ENCODE results near the gene KCTD17. TPM values are rescaled to one million over a fixed set of nuclear protein-coding genes. Genes with fewer than 3 reads are reported as not detected.

Gene KCTD17
- total and polyA plus RNA-seq, 2 of the 13 experiments (the other 11 are each of a cell fraction or from before 2014, with no cell fraction given): 5.3 to 11.7 TPM

DNA sequence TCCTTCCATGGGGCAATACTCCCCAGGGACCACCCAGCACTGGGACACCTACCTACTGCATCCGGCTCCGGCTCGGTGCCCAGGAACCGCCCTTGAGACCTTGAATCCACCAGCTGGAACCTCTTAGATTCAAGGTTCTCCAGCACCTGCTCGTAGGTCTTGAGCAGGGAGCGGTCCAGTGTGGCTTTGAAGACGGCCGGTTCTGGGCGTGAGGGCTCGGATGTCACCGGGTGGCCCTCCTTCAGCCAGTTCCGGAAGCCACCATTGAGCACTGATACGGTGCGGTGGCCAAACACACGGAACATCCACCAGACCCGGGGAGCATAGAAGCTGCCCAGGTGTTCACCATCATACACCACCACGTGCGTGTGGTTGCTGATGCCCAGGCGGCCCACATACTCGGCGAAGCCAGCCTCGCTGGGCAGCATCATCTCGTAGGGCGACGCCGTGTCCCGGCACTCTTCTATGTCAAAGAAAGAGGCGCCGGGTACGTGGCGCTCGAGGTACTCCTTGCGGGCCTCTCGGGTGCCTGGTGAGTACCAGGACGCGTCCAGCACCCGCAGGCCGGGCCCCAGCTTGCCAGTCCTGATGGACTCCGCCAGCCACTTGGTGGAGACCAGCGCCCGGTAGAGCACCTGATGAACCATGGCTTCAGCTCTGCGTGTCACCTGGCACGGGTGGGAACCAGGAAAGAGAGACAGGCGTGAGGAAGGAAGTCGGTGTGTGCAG lies 33.3 kb upstream of the KCTD17 start (continued):
- TF ChIP-seq ZNF772 (CRISPR knock-in tag; IDR thresholded peaks at IDR 0.05): no peak
- TF ChIP-seq NR2F1 (CRISPR knock-in tag; IDR thresholded peaks at IDR 0.05): no peak
- no peak for TF ChIP-seq SKI (IDR thresholded peaks at IDR 0.05; ENCODE audit: partially characterized antibody)
- no peak for TF ChIP-seq ZNF556 (CRISPR knock-in tag; IDR thresholded peaks at IDR 0.05; ENCODE audit: borderline replicate concordance)
- TF ChIP-seq, protein P1, sequence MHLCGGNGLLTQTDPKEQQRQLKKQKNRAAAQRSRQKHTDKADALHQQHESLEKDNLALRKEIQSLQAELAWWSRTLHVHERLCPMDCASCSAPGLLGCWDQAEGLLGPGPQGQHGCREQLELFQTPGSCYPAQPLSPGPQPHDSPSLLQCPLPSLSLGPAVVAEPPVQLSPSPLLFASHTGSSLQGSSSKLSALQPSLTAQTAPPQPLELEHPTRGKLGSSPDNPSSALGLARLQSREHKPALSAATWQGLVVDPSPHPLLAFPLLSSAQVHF (CRISPR knock-in tag; IDR thresholded peaks at IDR 0.05): no peak
- TF ChIP-seq ZIK1 (CRISPR knock-in tag; IDR thresholded peaks at IDR 0.05; ENCODE audit: borderline replicate concordance, low read depth): no peak
- peak; percentile 22; the same call in 1 of the 2 replicates for TF ChIP-seq ZFP41 (CRISPR knock-in tag; IDR thresholded peaks at IDR 0.05; ENCODE audit: borderline replicate concordance)
- TF ChIP-seq FOXC1 (CRISPR knock-in tag; IDR thresholded peaks at IDR 0.05; ENCODE audit: borderline replicate concordance): no peak
- no peak for TF ChIP-seq MEF2D (CRISPR knock-in tag; IDR thresholded peaks at IDR 0.05)
- TF ChIP-seq, protein P2, sequence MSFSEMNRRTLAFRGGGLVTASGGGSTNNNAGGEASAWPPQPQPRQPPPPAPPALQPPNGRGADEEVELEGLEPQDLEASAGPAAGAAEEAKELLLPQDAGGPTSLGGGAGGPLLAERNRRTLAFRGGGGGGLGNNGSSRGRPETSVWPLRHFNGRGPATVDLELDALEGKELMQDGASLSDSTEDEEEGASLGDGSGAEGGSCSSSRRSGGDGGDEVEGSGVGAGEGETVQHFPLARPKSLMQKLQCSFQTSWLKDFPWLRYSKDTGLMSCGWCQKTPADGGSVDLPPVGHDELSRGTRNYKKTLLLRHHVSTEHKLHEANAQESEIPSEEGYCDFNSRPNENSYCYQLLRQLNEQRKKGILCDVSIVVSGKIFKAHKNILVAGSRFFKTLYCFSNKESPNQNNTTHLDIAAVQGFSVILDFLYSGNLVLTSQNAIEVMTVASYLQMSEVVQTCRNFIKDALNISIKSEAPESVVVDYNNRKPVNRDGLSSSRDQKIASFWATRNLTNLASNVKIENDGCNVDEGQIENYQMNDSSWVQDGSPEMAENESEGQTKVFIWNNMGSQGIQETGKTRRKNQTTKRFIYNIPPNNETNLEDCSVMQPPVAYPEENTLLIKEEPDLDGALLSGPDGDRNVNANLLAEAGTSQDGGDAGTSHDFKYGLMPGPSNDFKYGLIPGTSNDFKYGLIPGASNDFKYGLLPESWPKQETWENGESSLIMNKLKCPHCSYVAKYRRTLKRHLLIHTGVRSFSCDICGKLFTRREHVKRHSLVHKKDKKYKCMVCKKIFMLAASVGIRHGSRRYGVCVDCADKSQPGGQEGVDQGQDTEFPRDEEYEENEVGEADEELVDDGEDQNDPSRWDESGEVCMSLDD (CRISPR knock-in tag; IDR thresholded peaks at IDR 0.05; ENCODE audit: borderline replicate concordance): no peak
- TF ChIP-seq RBAK (CRISPR knock-in tag; IDR thresholded peaks at IDR 0.05): no peak
- TF ChIP-seq ZSCAN12 (CRISPR knock-in tag; IDR thresholded peaks at IDR 0.05): no peak
- no peak for TF ChIP-seq DPF2 (CRISPR knock-in tag; IDR thresholded peaks at IDR 0.05; ENCODE audit: borderline replicate concordance, low read depth)
- TF ChIP-seq KDM4B (CRISPR knock-in tag; IDR thresholded peaks at IDR 0.05): no peak
- TF ChIP-seq ZNF138 (CRISPR knock-in tag; IDR thresholded peaks at IDR 0.05; ENCODE audit: low read depth): 0 out of 2 replicates have a peak, but pooled peaks have one; percentile 55
- no peak for TF ChIP-seq ATF1 (CRISPR knock-in tag; IDR thresholded peaks at IDR 0.05)
- no peak for TF ChIP-seq HNRNPLL (IDR thresholded peaks at IDR 0.05; ENCODE audit: low read depth, low read length, poor library complexity, severe bottlenecking)
- TF ChIP-seq ZNF484 (CRISPR knock-in tag; IDR thresholded peaks at IDR 0.05; ENCODE audit: borderline replicate concordance, low read depth): no peak; the same call in 1 of the 2 replicates
- 0 out of 2 replicates have a peak, but pooled peaks have one; percentile 23 for TF ChIP-seq ZNF619 (CRISPR knock-in tag; IDR thresholded peaks at IDR 0.05)
- no peak for TF ChIP-seq RFXAP (CRISPR knock-in tag; IDR thresholded peaks at IDR 0.05; ENCODE audit: borderline replicate concordance)
- no peak for TF ChIP-seq HOXA3 (CRISPR knock-in tag; IDR thresholded peaks at IDR 0.05)
- TF ChIP-seq ELF4 (CRISPR knock-in tag; IDR thresholded peaks at IDR 0.05; ENCODE audit: borderline replicate concordance): 0 out of 2 replicates have a peak, but pooled peaks have one; percentile 53
- TF ChIP-seq, protein P3, sequence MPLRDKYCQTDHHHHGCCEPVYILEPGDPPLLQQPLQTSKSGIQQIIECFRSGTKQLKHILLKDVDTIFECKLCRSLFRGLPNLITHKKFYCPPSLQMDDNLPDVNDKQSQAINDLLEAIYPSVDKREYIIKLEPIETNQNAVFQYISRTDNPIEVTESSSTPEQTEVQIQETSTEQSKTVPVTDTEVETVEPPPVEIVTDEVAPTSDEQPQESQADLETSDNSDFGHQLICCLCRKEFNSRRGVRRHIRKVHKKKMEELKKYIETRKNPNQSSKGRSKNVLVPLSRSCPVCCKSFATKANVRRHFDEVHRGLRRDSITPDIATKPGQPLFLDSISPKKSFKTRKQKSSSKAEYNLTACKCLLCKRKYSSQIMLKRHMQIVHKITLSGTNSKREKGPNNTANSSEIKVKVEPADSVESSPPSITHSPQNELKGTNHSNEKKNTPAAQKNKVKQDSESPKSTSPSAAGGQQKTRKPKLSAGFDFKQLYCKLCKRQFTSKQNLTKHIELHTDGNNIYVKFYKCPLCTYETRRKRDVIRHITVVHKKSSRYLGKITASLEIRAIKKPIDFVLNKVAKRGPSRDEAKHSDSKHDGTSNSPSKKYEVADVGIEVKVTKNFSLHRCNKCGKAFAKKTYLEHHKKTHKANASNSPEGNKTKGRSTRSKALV (CRISPR knock-in tag; IDR thresholded peaks at IDR 0.05): no peak
